ENCODE measurements around the gene SLC51B.

GRCh38 chr15:65083262-65083701 lies 38.1 kb downstream of the SLC51B start:
- TF ChIP-seq CTCF (IDR thresholded peaks at IDR 0.05) (no peak), FOXM1 (IDR thresholded peaks at IDR 0.05; ENCODE audit: low read depth) (no peak), JUND (IDR thresholded peaks at IDR 0.05) (no peak), ELF1 (IDR thresholded peaks at IDR 0.05) (no peak), EZH2phosphoT487 (IDR thresholded peaks at IDR 0.05; ENCODE audit: borderline replicate concordance, low read depth) (no peak), REST (IDR thresholded peaks at IDR 0.05; ENCODE audit: low read depth, low read length) (no peak), SIN3A (IDR thresholded peaks at IDR 0.05; ENCODE audit: borderline replicate concordance, low read depth, low read length) (no peak), EP300 (IDR thresholded peaks at IDR 0.05; ENCODE audit: borderline replicate concordance in 1 of 2, low read depth in 1 of 2, low read length in 1 of 2) (no peak), FOSL2 (IDR thresholded peaks at IDR 0.05; ENCODE audit: borderline replicate concordance, low read depth) (no peak), POLR2AphosphoS5 (IDR thresholded peaks at IDR 0.05; ENCODE audit: low read depth, low read length) (no peak)

Data from SK-N-SH (cell line).